WTC11 (cell line): ENCODE measurements around the gene PKP2. TPM values are rescaled to one million over a fixed set of nuclear protein-coding genes. Genes with fewer than 3 reads are reported as not detected.

Source experiments
- ATAC-seq: fragments of 200-7000 bp; cut with Tn5 transposase; 2 replicates; pipeline ENCODE4 v1.10.0; 2021; ENCODE audit warnings: mild to moderate bottlenecking, moderate library complexity
- CTCF ChIA-PET: fragments of 300-600 bp; sonication (Branson Sonifier 250); formaldehyde crosslinking; loops from one replicate; lab custom pipeline; 2021; ENCODE audit warnings: antibody characterized with exemption; lab: Charles Lee
- POLR2A ChIA-PET: fragments of 350-600 bp; sonication (Branson Sonifier 250); formaldehyde crosslinking; loops from one replicate; lab custom pipeline; 2021; ENCODE audit warnings: antibody characterized with exemption; lab: Charles Lee
- DNase-seq: peaks from one replicate; pipeline ENCODE4 v3.0.0; 2021; ENCODE audit warnings: low spot score
- H3K27ac Mint-ChIP-seq: 2 replicates; pipeline ENCODE4 v1.8.0; 2021; ENCODE audit warnings: mixed read lengths
- H3K27me3 Mint-ChIP-seq: 2 replicates; pipeline ENCODE4 v1.8.0; 2021; ENCODE audit warnings: low read depth, mild to moderate bottlenecking, moderate library complexity, mixed read lengths
- H3K36me3 Mint-ChIP-seq: 2 replicates; pipeline ENCODE4 v1.8.0; 2021; ENCODE audit warnings: mixed read lengths
- H3K4me1 Mint-ChIP-seq: 2 replicates; pipeline ENCODE4 v1.8.0; 2022; ENCODE audit warnings: mixed read lengths
- H3K4me3 Mint-ChIP-seq: 2 replicates; pipeline ENCODE4 v1.8.0; 2021; ENCODE audit warnings: mild to moderate bottlenecking, moderate library complexity, mixed read lengths
- H3K9me3 Mint-ChIP-seq: 2 replicates; pipeline ENCODE4 v1.8.0; 2021; ENCODE audit warnings: mixed read lengths
- ATF2 ChIP-seq: sonication (generic); formaldehyde crosslinking; IDR thresholded peaks from 2 replicates; pipeline ENCODE4 v1.8.1; 2022; ENCODE audit warnings: low read depth, missing genetic modification reagents, borderline replicate concordance
- CBFB ChIP-seq: sonication (generic); formaldehyde crosslinking; IDR thresholded peaks from 2 replicates; pipeline ENCODE4 v1.8.1; 2022; ENCODE audit warnings: mild to moderate bottlenecking, low read depth, missing genetic modification reagents
- CREM ChIP-seq: sonication (generic); formaldehyde crosslinking; IDR thresholded peaks from 2 replicates; pipeline ENCODE4 v1.8.1; 2022; ENCODE audit warnings: mild to moderate bottlenecking, missing genetic modification reagents, moderate library complexity
- ELF4 ChIP-seq: sonication (generic); formaldehyde crosslinking; IDR thresholded peaks from 2 replicates; pipeline ENCODE4 v1.8.1; 2022; ENCODE audit warnings: low read depth, mild to moderate bottlenecking, moderate library complexity, missing genetic modification reagents
- ESRRA ChIP-seq: sonication (generic); formaldehyde crosslinking; IDR thresholded peaks from 2 replicates; pipeline ENCODE4 v1.8.1; 2022; ENCODE audit warnings: mild to moderate bottlenecking, missing genetic modification reagents, borderline replicate concordance
- ETV6 ChIP-seq: sonication (generic); formaldehyde crosslinking; IDR thresholded peaks from 2 replicates; pipeline ENCODE4 v1.8.1; 2022; ENCODE audit warnings: mild to moderate bottlenecking, missing genetic modification reagents
- FOXP4 ChIP-seq: sonication (generic); formaldehyde crosslinking; IDR thresholded peaks from 2 replicates; pipeline ENCODE4 v1.8.0; 2022; ENCODE audit warnings: mild to moderate bottlenecking, missing genetic modification reagents
- MAX ChIP-seq: sonication (generic); formaldehyde crosslinking; IDR thresholded peaks from 2 replicates; pipeline ENCODE4 v1.8.0; 2022; ENCODE audit warnings: mild to moderate bottlenecking, missing genetic modification reagents
- MXD4 ChIP-seq: fragments of 250-450 bp; sonication (Bioruptor Pico); IDR thresholded peaks from 2 replicates; pipeline ENCODE4 v1.8.0; 2021; ENCODE audit warnings: mild to moderate bottlenecking, moderate library complexity, borderline replicate concordance
- MYBL2 ChIP-seq: sonication (generic); formaldehyde crosslinking; IDR thresholded peaks from 2 replicates; pipeline ENCODE4 v1.8.1; 2023; ENCODE audit warnings: mild to moderate bottlenecking, moderate library complexity, missing genetic modification reagents
- NFE2L1 ChIP-seq: sonication (generic); formaldehyde crosslinking; IDR thresholded peaks from 2 replicates; pipeline ENCODE4 v1.8.1; 2023; ENCODE audit warnings: missing genetic modification reagents
- NR3C1 ChIP-seq: sonication (generic); formaldehyde crosslinking; conservative IDR thresholded peaks from 2 replicates; pipeline ENCODE4 v1.8.1; 2023; ENCODE audit warnings: low read depth, mild to moderate bottlenecking, missing genetic modification reagents
- PRRX2 ChIP-seq: fragments of 250-450 bp; sonication (Bioruptor Pico); IDR thresholded peaks from 2 replicates; pipeline ENCODE4 v1.8.0; 2021; ENCODE audit warnings: mild to moderate bottlenecking
- SMAD4 ChIP-seq: sonication (generic); formaldehyde crosslinking; IDR thresholded peaks from 2 replicates; pipeline ENCODE4 v1.8.0; 2022; ENCODE audit warnings: mild to moderate bottlenecking, missing genetic modification reagents
- STAT6 ChIP-seq: sonication (generic); formaldehyde crosslinking; conservative IDR thresholded peaks from 2 replicates; pipeline ENCODE4 v1.8.1; 2023; ENCODE audit warnings: mild to moderate bottlenecking, low read depth, missing genetic modification reagents, moderate library complexity
- TEAD4 ChIP-seq: sonication (generic); formaldehyde crosslinking; IDR thresholded peaks from 2 replicates; pipeline ENCODE4 v1.8.0; 2022; ENCODE audit warnings: mild to moderate bottlenecking, missing genetic modification reagents
- ZNF121 ChIP-seq: sonication (generic); formaldehyde crosslinking; IDR thresholded peaks from 2 replicates; pipeline ENCODE4 v1.8.0; 2023; ENCODE audit warnings: missing genetic modification reagents
- ZNF263 ChIP-seq: sonication (generic); formaldehyde crosslinking; IDR thresholded peaks from 2 replicates; pipeline ENCODE4 v1.8.1; 2022; ENCODE audit warnings: low read depth, mild to moderate bottlenecking, moderate library complexity, missing genetic modification reagents
- ZNF317 ChIP-seq: sonication (generic); formaldehyde crosslinking; IDR thresholded peaks from 2 replicates; pipeline ENCODE4 v1.8.1; 2023; ENCODE audit warnings: low read depth, mild to moderate bottlenecking, moderate library complexity, missing genetic modification reagents, borderline replicate concordance
- ZNF512 ChIP-seq: sonication (generic); formaldehyde crosslinking; IDR thresholded peaks from 2 replicates; pipeline ENCODE4 v1.8.1; 2022; ENCODE audit warnings: missing genetic modification reagents, borderline replicate concordance
- ZNF671 ChIP-seq: fragments of 250-450 bp; sonication (Bioruptor Pico); IDR thresholded peaks from 2 replicates; pipeline ENCODE4 v1.8.0; 2021; ENCODE audit warnings: mild to moderate bottlenecking
- total RNA-seq: library from RNA; stranded (reverse); gene quantifications from 3 replicates; pipeline ENCODE4 v1.2.3, GENCODE V29; 2021
- TF ChIP-seq, protein P1 (sequence below): sonication (generic); formaldehyde crosslinking; IDR thresholded peaks from 2 replicates; pipeline ENCODE4 v1.8.1; 2022; ENCODE audit warnings: mild to moderate bottlenecking, missing genetic modification reagents, moderate library complexity, borderline replicate concordance
- TF ChIP-seq, protein P2 (sequence below): sonication (generic); formaldehyde crosslinking; IDR thresholded peaks from 2 replicates; pipeline ENCODE4 v1.8.1; 2023; ENCODE audit warnings: mild to moderate bottlenecking, moderate library complexity, missing genetic modification reagents

The PKP2 gene
- total RNA-seq, 1 experiment from 2014 or later = 22.0 TPM

DNA sequence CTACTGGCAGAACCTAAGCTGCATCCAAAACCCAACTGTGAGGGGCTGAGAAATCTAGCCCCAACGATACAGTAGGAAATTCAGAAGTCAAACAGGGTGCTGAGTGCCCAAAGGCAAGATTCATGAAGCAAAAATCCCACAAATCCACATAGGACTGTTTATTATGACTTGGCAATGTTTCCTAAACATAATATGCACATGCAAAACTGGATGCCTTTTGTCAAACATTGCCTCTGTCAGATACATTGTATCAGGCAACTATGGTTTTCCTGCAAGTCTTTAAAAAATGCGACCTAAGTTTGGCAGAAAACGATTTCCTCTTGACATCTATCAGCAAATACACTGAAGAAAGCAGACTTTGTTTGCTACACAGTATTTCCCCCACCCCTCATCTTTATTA, 113.5 kb downstream of the PKP2 start:
- Mint-ChIP-seq H3K27me3 (no peaks in the 10 kb centered on the region; the same call in 1 of the 2 replicates), H3K36me3 (no peaks in the 10 kb centered on the region), H3K4me3 (no peak overlapping the region), H3K4me1 (peaks cover 5% of the 10 kb centered on the region), H3K9me3 (peaks cover 7% of the 10 kb centered on the region), H3K27ac (no peak overlapping the region)
- ATAC-seq = no peak
- ChIA-PET POLR2A (no interaction called here), CTCF (no interaction called here)
- TF ChIP-seq ETV6 (CRISPR knock-in tag) (no peak), ATF2 (CRISPR knock-in tag) (no peak), ESRRA (CRISPR knock-in tag) (no peak), ZNF671 (CRISPR knock-in tag) (no peak), MAX (no peak), NFE2L1 (no peak)
- DNase-seq = no peak

DNA sequence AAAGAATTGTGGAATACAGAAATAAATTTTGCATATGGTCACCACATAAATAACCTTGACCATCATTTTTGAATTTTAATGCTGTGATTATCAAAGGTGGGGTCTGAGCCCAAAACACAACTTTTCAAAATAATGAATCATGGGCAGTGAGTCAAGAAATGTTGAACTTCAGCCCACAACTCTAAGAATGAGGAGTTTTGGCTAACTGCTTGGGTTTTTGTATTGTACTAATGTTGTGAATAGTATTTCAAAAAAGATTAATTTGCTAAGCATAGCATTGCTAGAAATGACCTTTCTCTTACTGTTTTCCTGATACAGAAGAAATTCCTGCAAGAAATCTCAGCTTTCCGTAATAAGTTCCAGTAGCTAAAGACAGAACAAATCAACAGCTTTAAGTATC, 116.5 kb downstream of the PKP2 start:
- H3K4me3 Mint-ChIP-seq = no peak overlapping the region
- no peaks in the 10 kb centered on the region; the same call in 1 of the 2 replicates for H3K27me3 Mint-ChIP-seq
- ChIA-PET POLR2A (no interaction called here), CTCF (interaction anchor here (1.3 to 2.9 kb wide), 2 partner anchors 13 to 24 kb away, joined by 3 to 16 read pairs; partner anchors contain the start of gene YARS2)
- DNase-seq = no peak
- no peak overlapping the region for H3K27ac Mint-ChIP-seq
- H3K4me1 Mint-ChIP-seq = peaks cover 5% of the 10 kb centered on the region
- no peak for TF ChIP-seq ELF4 (CRISPR knock-in tag)
- no peak for TF ChIP-seq ZNF263
- no peak for TF ChIP-seq MXD4 (CRISPR knock-in tag)
- TF ChIP-seq STAT6 (CRISPR knock-in tag) = no peak
- TF ChIP-seq CBFB (CRISPR knock-in tag) = no peak
- TF ChIP-seq ESRRA (CRISPR knock-in tag) = no peak
- TF ChIP-seq PRRX2 (CRISPR knock-in tag) = no peak
- no peak for TF ChIP-seq ZNF317 (CRISPR knock-in tag)
- TF ChIP-seq, protein P1, sequence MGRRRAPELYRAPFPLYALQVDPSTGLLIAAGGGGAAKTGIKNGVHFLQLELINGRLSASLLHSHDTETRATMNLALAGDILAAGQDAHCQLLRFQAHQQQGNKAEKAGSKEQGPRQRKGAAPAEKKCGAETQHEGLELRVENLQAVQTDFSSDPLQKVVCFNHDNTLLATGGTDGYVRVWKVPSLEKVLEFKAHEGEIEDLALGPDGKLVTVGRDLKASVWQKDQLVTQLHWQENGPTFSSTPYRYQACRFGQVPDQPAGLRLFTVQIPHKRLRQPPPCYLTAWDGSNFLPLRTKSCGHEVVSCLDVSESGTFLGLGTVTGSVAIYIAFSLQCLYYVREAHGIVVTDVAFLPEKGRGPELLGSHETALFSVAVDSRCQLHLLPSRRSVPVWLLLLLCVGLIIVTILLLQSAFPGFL (CRISPR knock-in tag) = no peak
- no peak for TF ChIP-seq ZNF512 (CRISPR knock-in tag)
- no peak for TF ChIP-seq MYBL2 (CRISPR knock-in tag)
- no peak for TF ChIP-seq CREM (CRISPR knock-in tag)
- TF ChIP-seq NR3C1 (CRISPR knock-in tag) = no peak
- TF ChIP-seq FOXP4 (CRISPR knock-in tag) = no peak
- TF ChIP-seq, protein P2, sequence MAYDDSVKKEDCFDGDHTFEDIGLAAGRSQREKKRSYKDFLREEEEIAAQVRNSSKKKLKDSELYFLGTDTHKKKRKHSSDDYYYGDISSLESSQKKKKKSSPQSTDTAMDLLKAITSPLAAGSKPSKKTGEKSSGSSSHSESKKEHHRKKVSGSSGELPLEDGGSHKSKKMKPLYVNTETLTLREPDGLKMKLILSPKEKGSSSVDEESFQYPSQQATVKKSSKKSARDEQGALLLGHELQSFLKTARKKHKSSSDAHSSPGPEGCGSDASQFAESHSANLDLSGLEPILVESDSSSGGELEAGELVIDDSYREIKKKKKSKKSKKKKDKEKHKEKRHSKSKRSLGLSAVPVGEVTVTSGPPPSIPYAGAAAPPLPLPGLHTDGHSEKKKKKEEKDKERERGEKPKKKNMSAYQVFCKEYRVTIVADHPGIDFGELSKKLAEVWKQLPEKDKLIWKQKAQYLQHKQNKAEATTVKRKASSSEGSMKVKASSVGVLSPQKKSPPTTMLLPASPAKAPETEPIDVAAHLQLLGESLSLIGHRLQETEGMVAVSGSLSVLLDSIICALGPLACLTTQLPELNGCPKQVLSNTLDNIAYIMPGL = no peak
- no peak for TF ChIP-seq TEAD4 (CRISPR knock-in tag)
- no peak for TF ChIP-seq SMAD4 (CRISPR knock-in tag)
- TF ChIP-seq ZNF121 (CRISPR knock-in tag) = no peak
- no peak for ATAC-seq
- no peaks in the 10 kb centered on the region for H3K36me3 Mint-ChIP-seq
- no peaks in the 10 kb centered on the region for H3K9me3 Mint-ChIP-seq
